Measurements from ENCODE around the gene TGFB1I1.
"Not testable (repeated sequence)": the region's sequence is repeated elsewhere in the genome, so short reads cannot be mapped to it uniquely, and the experiment has no call there.

The TGFB1I1 gene

GRCh38 chr16:31483081-31483480, 11.1 kb downstream of the TGFB1I1 start, which contains the start of gene SLC5A2:
SLC5A2 (plus strand) TSS chr16:31483123; CDS start chr16:31483137, 14 bp downstream.
- no peaks in the 10 kb centered on the region for H3K27me3 ChIP-seq (ENCODE audit: insufficient read depth, poor library complexity, severe bottlenecking)

DNA sequence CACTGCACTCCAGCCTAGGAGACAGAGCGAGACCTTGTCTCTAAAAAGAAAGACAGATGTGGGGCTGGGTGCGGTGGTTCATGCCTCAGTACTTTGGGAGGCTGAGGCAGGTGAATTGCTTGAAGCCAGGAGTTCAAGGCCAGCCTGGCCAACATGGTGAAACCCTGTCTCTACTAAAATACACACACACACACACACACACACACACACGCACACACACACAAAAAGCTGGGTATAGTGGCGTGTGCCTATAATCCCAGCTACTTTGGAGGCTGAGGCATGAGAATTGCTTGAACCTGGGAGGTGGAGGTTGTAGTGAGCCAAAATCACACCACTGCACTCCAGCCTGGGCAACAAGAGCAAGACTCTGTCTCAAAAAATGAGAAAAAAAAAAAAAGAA, 12.1 kb downstream of the TGFB1I1 start:
- H3K4me3 ChIP-seq (ENCODE audit: severe bottlenecking); DNase-seq (ENCODE audit: low spot score); H3K27me3 ChIP-seq (ENCODE audit: insufficient read depth, poor library complexity, severe bottlenecking); H3K27ac ChIP-seq (ENCODE audit: poor library complexity, severe bottlenecking); ATAC-seq (ENCODE audit: low read depth); H3K9me3 ChIP-seq (ENCODE audit: severe bottlenecking); H3K4me1 ChIP-seq (ENCODE audit: insufficient read depth, poor library complexity, severe bottlenecking); H3K36me3 ChIP-seq (ENCODE audit: low read depth): not testable (repeated sequence)

More at GRCh38 chr16:31483081-31483480, 11.1 kb downstream of the TGFB1I1 start, which contains the start of gene SLC5A2:
- no peak for DNase-seq (ENCODE audit: low spot score)
- Histone ChIP-seq H3K9me3 (ENCODE audit: severe bottlenecking) (no peaks in the 10 kb centered on the region), H3K4me3 (ENCODE audit: severe bottlenecking) (no peak within 1 kb of the TSS), H3K27ac (ENCODE audit: poor library complexity, severe bottlenecking) (no peak within 1 kb of the TSS), H3K36me3 (ENCODE audit: low read depth) (peaks cover 2% of the 10 kb centered on the region), H3K4me1 (ENCODE audit: insufficient read depth, poor library complexity, severe bottlenecking) (no peaks in the 10 kb centered on the region)
- no peak for ATAC-seq (ENCODE audit: low read depth)
- no peak for TF ChIP-seq CTCF (IDR thresholded peaks at IDR 0.05; ENCODE audit: poor library complexity, severe bottlenecking)

DNA sequence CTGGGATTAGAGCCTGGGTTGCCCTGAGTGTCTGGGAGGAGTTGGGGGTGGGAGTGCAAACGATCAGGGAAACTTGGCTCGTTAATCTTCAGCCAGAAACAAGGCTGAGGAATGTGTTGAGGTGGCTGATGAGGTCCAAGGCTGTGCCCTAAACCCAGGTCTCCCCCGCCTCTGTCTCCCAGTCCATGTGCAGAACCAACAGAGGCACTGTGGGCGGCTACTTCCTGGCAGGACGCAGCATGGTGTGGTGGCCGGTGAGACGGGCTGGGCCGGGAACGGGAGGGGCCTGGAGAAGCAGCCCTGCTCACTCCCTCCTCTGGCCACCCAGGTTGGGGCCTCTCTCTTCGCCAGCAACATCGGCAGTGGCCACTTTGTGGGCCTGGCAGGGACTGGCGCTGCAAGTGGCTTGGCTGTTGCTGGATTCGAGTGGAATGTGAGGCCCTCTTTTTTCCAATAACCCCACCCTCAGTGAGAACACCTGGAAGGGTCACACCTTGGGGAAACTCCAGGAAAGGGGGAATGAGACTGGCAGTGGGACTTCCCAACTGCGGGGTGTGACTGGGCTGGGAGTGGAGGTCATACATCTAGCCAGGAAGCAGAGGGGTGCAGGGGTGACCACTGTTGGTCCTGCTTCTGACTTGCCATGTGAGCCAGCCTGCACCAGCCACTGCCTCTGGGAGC, 12.7 kb downstream of the TGFB1I1 start:
- no peak for TF ChIP-seq CTCF (IDR thresholded peaks at IDR 0.05; ENCODE audit: poor library complexity, severe bottlenecking)
- H3K4me1 ChIP-seq (ENCODE audit: insufficient read depth, poor library complexity, severe bottlenecking): no peaks in the 10 kb centered on the region
- no peak overlapping the region for H3K27ac ChIP-seq (ENCODE audit: poor library complexity, severe bottlenecking)
- H3K36me3 ChIP-seq (ENCODE audit: low read depth): no peaks in the 10 kb centered on the region
- no peaks in the 10 kb centered on the region for H3K27me3 ChIP-seq (ENCODE audit: insufficient read depth, poor library complexity, severe bottlenecking)
- DNase-seq (ENCODE audit: low spot score) (no peak), ATAC-seq (ENCODE audit: low read depth) (no peak)
- H3K9me3 ChIP-seq (ENCODE audit: severe bottlenecking): no peaks in the 10 kb centered on the region
- H3K4me3 ChIP-seq (ENCODE audit: severe bottlenecking): no peak overlapping the region

DNA sequence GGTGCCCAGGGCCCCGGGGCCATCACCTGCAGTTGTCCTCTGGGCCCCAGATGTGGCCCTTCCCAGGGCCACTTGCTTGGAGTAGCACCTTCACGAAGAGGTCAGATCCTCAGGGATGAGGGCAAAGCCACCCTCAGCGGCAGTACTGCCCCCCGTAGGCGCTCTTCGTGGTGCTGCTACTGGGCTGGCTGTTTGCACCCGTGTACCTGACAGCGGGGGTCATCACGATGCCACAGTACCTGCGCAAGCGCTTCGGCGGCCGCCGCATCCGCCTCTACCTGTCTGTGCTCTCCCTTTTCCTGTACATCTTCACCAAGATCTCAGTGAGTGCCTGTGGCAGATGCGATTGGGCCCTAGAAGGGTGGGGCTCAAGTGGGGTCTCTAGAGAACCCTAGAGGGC, 13.6 kb downstream of the TGFB1I1 start:
- no peak for DNase-seq (ENCODE audit: low spot score)

DNA sequence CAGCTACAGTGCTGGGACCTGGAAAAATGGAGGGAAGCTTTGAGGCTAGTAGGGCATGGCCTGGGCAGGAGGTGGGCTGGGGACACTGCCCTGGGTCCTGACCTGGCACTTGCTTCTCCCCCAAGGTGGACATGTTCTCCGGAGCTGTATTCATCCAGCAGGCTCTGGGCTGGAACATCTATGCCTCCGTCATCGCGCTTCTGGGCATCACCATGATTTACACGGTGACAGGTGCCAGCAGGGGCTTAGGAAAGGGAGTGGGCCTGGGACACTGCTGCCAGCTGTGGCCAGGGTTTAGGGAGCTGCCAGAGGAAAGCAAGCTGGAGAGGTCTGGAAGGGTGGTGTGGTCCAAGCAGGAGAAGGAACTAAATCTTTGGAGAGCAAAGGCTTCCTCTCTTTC, 14.1 kb downstream of the TGFB1I1 start:
- Histone ChIP-seq H3K36me3 (ENCODE audit: low read depth) (no peaks in the 10 kb centered on the region), H3K4me1 (ENCODE audit: insufficient read depth, poor library complexity, severe bottlenecking) (no peaks in the 10 kb centered on the region), H3K4me3 (ENCODE audit: severe bottlenecking) (no peak overlapping the region), H3K27me3 (ENCODE audit: insufficient read depth, poor library complexity, severe bottlenecking) (no peaks in the 10 kb centered on the region), H3K27ac (ENCODE audit: poor library complexity, severe bottlenecking) (no peak overlapping the region), H3K9me3 (ENCODE audit: severe bottlenecking) (no peaks in the 10 kb centered on the region)
- ATAC-seq (ENCODE audit: low read depth) (no peak), DNase-seq (ENCODE audit: low spot score) (no peak)
- TF ChIP-seq CTCF (IDR thresholded peaks at IDR 0.05; ENCODE audit: poor library complexity, severe bottlenecking): no peak

More for the DNA sequence above, 13.6 kb downstream of the TGFB1I1 start:
- Histone ChIP-seq H3K36me3 (ENCODE audit: low read depth) (no peaks in the 10 kb centered on the region), H3K4me3 (ENCODE audit: severe bottlenecking) (no peak overlapping the region), H3K27me3 (ENCODE audit: insufficient read depth, poor library complexity, severe bottlenecking) (no peaks in the 10 kb centered on the region), H3K4me1 (ENCODE audit: insufficient read depth, poor library complexity, severe bottlenecking) (no peaks in the 10 kb centered on the region), H3K27ac (ENCODE audit: poor library complexity, severe bottlenecking) (no peak overlapping the region), H3K9me3 (ENCODE audit: severe bottlenecking) (no peaks in the 10 kb centered on the region)
- no peak for TF ChIP-seq CTCF (IDR thresholded peaks at IDR 0.05; ENCODE audit: poor library complexity, severe bottlenecking)
- ATAC-seq (ENCODE audit: low read depth): no peak

Measured in RWPE2 (cell line).